MM.1S (cell line): Measurements from ENCODE around the gene BANF1.

ENCODE experiments used
- DNase-seq: peaks from one replicate; pipeline ENCODE4 v3.0.0-alpha.2; 2015
- H2AFZ ChIP-seq: fragments of 300-600 bp; sonication (generic); 2 replicates; pipeline ENCODE4 v1.6.0; 2016; ENCODE audit warnings: antibody characterized with exemption, low read length
- H3F3A ChIP-seq: fragments of 300-600 bp; sonication (generic); 2 replicates; pipeline ENCODE4 v1.6.1; 2016; ENCODE audit warnings: mild to moderate bottlenecking, antibody characterized with exemption, low read length, moderate library complexity, mixed read lengths; ENCODE audit not compliant: insufficient read depth
- H3K27ac ChIP-seq: fragments of 300-600 bp; sonication (generic); 2 replicates; pipeline ENCODE4 v1.5.1; 2016; ENCODE audit warnings: mild to moderate bottlenecking, low read length
- H3K27me3 ChIP-seq: fragments of 300-600 bp; sonication (generic); replicated peaks from 2 replicates; pipeline ENCODE4 v1.6.0; 2016; ENCODE audit warnings: low read length; ENCODE audit not compliant: insufficient read depth
- H3K36me3 ChIP-seq: fragments of 300-600 bp; sonication (generic); replicated peaks from 2 replicates; pipeline ENCODE4 v1.6.1; 2016; ENCODE audit warnings: mild to moderate bottlenecking, low read length, mixed read lengths; ENCODE audit not compliant: insufficient read depth
- H3K4me1 ChIP-seq: fragments of 300-600 bp; sonication (generic); 2 replicates; pipeline ENCODE4 v1.6.1; 2016; ENCODE audit warnings: low read length, mixed read lengths
- H3K4me2 ChIP-seq: fragments of 300-600 bp; sonication (generic); 2 replicates; pipeline ENCODE4 v1.6.0; 2016; ENCODE audit warnings: low read depth, low read length
- H3K4me3 ChIP-seq: fragments of 300-600 bp; sonication (generic); 2 replicates; pipeline ENCODE4 v1.5.1; 2016; ENCODE audit warnings: low read length, mixed read lengths
- H3K79me2 ChIP-seq: fragments of 300-600 bp; sonication (generic); 2 replicates; pipeline ENCODE4 v1.6.1; 2016; ENCODE audit warnings: mixed run types, low read length, mixed read lengths
- H3K9ac ChIP-seq: fragments of 300-600 bp; sonication (generic); 2 replicates; pipeline ENCODE4 v1.6.1; 2016; ENCODE audit warnings: low read length, mixed read lengths
- H3K9me2 ChIP-seq: fragments of 300-600 bp; sonication (generic); replicated peaks from 2 replicates; pipeline ENCODE4 v1.6.1; 2016; ENCODE audit warnings: mild to moderate bottlenecking, low read length, mixed read lengths; ENCODE audit not compliant: insufficient read depth
- H3K9me3 ChIP-seq: fragments of 300-600 bp; sonication (generic); replicated peaks from 2 replicates; pipeline ENCODE4 v1.6.1; 2016; ENCODE audit warnings: mild to moderate bottlenecking, low read length, mixed read lengths; ENCODE audit not compliant: insufficient read depth
- H4K20me1 ChIP-seq: fragments of 300-600 bp; sonication (generic); 2 replicates; pipeline ENCODE4 v1.6.1; 2016; ENCODE audit warnings: mild to moderate bottlenecking, low read length, moderate library complexity, mixed read lengths; ENCODE audit not compliant: insufficient read depth
- EZH2 ChIP-seq: fragments of 300-600 bp; sonication (generic); optimal IDR thresholded peaks from 2 replicates; pipeline ENCODE3; 2017; ENCODE audit warnings: low read depth, mild to moderate bottlenecking, antibody characterized with exemption, low read length, mixed read lengths
- EZH2phosphoT487 ChIP-seq: fragments of 300-600 bp; sonication (generic); IDR thresholded peaks from 2 replicates; pipeline ENCODE4 v1.6.1; 2018; ENCODE audit warnings: antibody characterized with exemption, low read length
- TF ChIP-seq, protein P1 (sequence below): fragments of 300-600 bp; sonication (generic); IDR thresholded peaks from 2 replicates; pipeline ENCODE4 v1.5.1; 2016; ENCODE audit warnings: antibody characterized with exemption, low read length, mixed read lengths

BANF1 gene

DNA sequence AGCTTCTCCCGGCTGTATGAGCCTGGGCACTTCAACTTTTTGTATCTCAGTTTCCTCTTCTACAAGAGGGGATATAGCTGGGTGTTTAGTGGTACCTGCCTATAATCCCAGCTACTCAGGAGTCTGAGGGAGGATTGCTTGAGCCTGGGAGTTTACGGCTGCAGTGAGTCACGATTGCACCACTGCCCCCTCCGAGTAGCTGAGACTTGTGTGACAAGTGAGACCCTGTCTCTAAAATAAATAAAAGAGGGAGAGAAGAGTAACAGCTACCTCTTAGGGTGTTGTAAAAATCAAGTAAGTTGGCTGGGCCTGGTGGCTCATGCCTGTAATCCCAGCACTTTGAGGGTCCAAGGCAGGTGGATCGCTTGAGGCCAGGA, 34.0 kb downstream of the BANF1 start:
- H2AFZ ChIP-seq, result no peak overlapping the region
- H4K20me1 ChIP-seq, result no peaks in the 10 kb centered on the region
- no peaks in the 10 kb centered on the region for H3K9me2 ChIP-seq
- TF ChIP-seq, protein P1, sequence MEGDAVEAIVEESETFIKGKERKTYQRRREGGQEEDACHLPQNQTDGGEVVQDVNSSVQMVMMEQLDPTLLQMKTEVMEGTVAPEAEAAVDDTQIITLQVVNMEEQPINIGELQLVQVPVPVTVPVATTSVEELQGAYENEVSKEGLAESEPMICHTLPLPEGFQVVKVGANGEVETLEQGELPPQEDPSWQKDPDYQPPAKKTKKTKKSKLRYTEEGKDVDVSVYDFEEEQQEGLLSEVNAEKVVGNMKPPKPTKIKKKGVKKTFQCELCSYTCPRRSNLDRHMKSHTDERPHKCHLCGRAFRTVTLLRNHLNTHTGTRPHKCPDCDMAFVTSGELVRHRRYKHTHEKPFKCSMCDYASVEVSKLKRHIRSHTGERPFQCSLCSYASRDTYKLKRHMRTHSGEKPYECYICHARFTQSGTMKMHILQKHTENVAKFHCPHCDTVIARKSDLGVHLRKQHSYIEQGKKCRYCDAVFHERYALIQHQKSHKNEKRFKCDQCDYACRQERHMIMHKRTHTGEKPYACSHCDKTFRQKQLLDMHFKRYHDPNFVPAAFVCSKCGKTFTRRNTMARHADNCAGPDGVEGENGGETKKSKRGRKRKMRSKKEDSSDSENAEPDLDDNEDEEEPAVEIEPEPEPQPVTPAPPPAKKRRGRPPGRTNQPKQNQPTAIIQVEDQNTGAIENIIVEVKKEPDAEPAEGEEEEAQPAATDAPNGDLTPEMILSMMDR, result no peak
- TF ChIP-seq EZH2 (no peak), EZH2phosphoT487 (no peak)
- H3K4me1 ChIP-seq, result no peaks in the 10 kb centered on the region
- H3F3A ChIP-seq, result no peaks in the 10 kb centered on the region
- H3K27ac ChIP-seq, result no peak overlapping the region
- H3K27me3 ChIP-seq, result no peaks in the 10 kb centered on the region
- no peak for DNase-seq
- H3K9ac ChIP-seq, result no peak overlapping the region
- no peak overlapping the region for H3K4me2 ChIP-seq
- H3K9me3 ChIP-seq, result no peaks in the 10 kb centered on the region
- no peaks in the 10 kb centered on the region for H3K79me2 ChIP-seq
- no peak overlapping the region for H3K4me3 ChIP-seq
- H3K36me3 ChIP-seq, result no peaks in the 10 kb centered on the region

DNA sequence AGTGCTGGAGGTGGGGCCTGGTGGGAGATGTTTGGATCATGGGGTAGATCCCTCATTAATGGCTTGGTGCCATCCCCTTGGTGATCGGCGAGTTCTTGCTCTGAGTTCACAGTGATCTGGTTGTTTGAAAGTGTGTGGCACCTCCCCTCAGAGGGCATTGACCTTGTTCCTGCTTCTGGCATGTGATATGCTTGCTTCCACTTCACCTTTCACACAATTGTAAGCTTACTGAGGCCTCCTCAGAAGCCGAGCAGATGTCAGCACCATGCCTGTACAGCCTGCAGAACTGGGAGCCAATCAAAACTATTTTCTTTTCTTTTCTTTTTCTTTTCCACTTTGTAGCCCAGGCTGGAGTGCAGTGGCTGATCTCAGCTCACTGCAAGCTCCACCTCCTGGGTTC, 35.0 kb downstream of the BANF1 start:
- Histone ChIP-seq H3K79me2 (no peaks in the 10 kb centered on the region), H4K20me1 (no peaks in the 10 kb centered on the region), H3K27ac (no peak overlapping the region), H3K27me3 (no peaks in the 10 kb centered on the region), H3K4me2 (no peak overlapping the region), H3F3A (no peaks in the 10 kb centered on the region), H3K36me3 (no peaks in the 10 kb centered on the region), H3K9me3 (no peaks in the 10 kb centered on the region), H3K9me2 (no peaks in the 10 kb centered on the region), H2AFZ (no peak overlapping the region), H3K9ac (no peak overlapping the region), H3K4me1 (no peaks in the 10 kb centered on the region), H3K4me3 (no peak overlapping the region)
- DNase-seq, result no peak
- TF ChIP-seq EZH2phosphoT487, result no peak
- TF ChIP-seq, protein P1, result no peak
- TF ChIP-seq EZH2, result no peak

DNA sequence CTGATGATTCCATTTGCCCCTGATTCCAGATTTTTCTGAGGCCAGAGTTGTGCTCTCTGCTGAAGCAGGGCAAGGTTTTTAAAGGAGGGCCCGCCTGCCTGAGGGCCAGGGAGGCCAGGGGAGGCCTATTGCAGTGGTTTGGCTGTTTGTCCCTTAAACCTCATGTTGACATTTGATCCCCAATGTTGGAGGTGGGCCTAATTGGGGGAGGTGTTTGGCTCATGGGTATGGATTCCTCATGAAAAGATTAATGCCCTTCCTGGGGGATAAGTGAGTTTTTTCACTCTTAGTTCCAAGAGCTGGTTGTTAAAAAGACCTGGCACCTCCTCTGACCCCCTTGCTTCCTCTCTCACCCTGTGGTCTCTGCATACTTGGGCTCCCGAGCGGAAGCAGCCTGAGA, 37.5 kb downstream of the BANF1 start:
- Histone ChIP-seq H3K4me1 (peaks cover 5% of the 10 kb centered on the region), H3K9ac (no peak overlapping the region), H3K27me3 (no peaks in the 10 kb centered on the region), H3K4me2 (no peak overlapping the region), H3K79me2 (no peaks in the 10 kb centered on the region), H2AFZ (no peak overlapping the region), H3K9me2 (no peaks in the 10 kb centered on the region), H3K4me3 (no peak overlapping the region), H3K36me3 (no peaks in the 10 kb centered on the region), H4K20me1 (no peaks in the 10 kb centered on the region), H3F3A (peaks cover 7% of the 10 kb centered on the region), H3K9me3 (no peaks in the 10 kb centered on the region), H3K27ac (no peak overlapping the region)
- no peak for DNase-seq
- TF ChIP-seq EZH2, result no peak
- no peak for TF ChIP-seq EZH2phosphoT487
- TF ChIP-seq, protein P1, result no peak
